OCI-M2 (cell line): Measurements from ENCODE around the gene FES.
"Not testable (repeated sequence)": the region's sequence is repeated elsewhere in the genome, so short reads cannot be mapped to it uniquely, and the experiment has no call there.

ENCODE experiments used
- DNase-seq: peaks from one replicate; lab custom pipeline; 2025; ENCODE audit not compliant: unreplicated experiment; lab: John Stamatoyannopoulos, UW

The FES gene

DNA sequence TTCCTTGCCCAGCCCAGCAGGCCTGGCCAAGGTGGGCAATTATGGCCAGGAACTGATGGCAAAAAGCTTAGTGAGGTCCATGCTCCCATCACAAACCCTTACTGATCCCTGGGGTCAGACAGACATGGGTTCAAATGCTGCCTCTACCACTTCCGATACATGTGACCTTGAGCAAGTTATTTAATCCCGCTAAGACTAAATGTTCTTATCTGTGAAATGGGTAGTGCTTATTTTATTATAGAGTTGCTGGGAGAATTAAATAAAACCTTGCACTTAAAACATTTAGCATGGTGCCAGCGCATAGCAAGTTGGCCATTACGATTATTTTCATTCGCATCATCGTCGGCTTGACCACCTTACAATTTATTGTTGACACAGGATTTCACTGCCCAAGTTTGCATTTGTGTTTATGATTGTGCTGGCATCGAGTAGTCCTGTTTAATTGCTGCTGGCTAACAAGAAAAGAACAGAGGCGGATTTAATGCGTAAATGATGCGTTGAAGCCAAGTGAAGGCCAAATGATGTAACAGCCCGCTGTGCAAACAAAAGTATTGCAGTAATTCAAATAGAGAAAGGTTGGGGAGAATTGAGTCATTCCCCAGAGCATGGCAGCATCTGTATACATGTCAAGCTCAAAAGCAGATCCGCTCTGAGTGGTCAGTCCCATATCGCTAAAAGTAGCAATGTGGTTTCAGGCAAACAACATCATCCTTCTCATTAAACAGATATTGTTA, 23.2 kb upstream of the FES start:
- DNase-seq: no peak

DNA sequence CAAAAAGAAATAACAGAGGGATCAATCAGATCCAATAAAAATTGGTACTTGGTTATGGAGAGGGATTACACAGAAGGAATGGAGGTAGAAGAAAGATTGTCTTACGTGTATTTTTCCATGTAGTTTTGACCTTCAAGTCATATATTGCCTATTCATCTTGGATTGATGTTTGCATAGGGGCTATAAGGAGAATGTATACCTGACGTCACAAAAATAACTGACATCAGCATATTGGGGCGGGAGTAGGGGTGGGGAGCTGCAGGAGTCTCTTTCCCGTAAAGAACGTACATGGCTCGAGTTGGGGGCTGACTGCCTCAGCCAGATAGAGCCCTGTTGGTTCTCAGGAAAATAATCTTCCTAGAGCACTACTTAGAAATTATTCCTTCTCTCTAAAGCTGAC, 21.8 kb upstream of the FES start:
- no peak for DNase-seq

DNA sequence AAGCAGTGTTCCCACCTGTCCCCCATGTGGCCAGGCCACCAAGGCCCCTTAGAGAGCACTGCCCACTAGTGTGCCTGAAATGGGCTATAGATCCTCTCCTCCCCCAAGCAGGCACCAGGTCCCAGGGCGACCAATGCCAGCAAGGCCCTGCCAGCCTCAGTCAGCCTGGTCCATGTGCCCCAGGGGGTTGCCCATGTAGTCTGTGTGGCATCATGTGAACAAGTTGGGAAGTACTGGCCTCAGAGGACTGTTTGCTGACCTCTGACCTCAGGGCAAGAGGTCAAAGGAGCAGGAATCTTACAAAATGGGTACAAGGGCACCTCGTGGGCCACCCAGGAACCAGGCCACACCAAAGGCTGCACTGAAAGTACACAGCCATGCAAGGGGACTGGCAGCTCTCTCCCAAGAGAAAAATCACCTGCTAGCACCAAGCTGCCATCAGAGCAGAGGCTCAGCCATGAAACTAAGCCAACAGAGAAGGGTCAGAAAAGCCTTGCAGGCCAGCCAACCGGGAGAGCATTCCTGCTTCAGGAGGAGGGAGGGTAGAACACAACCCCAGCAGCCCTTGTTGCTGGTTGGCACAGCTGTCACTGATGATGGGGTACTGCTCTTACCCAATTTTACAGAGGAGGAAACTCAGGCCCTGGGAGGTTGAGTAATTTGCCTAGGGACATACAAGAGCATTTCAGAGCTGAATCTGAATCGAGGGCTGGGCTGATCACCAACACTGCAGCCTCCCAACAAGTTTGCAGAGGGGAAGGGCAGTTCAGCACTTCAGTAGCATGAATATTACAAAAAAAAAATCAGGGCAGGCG, 21.1 kb upstream of the FES start:
- no peak for DNase-seq

DNA sequence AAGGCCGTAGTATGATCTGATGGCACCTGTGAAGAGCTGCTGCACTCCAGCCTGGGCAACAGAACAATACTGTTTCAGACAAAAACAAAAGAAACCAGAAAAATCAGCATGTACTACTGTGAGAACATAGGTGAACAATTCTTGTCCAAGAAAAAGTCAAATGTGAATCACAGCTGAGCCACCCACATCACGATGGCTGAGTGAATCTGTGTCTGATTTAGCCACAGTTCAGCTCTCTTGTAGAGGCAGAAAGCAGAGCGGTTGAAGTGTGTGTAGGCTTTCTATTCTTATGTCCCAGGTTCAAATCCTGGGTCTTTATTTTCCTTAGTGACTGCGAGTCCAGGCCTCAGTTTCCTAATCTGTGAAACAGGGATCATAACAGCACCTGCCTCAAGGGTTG, 20.3 kb upstream of the FES start:
- DNase-seq: no peak

DNA sequence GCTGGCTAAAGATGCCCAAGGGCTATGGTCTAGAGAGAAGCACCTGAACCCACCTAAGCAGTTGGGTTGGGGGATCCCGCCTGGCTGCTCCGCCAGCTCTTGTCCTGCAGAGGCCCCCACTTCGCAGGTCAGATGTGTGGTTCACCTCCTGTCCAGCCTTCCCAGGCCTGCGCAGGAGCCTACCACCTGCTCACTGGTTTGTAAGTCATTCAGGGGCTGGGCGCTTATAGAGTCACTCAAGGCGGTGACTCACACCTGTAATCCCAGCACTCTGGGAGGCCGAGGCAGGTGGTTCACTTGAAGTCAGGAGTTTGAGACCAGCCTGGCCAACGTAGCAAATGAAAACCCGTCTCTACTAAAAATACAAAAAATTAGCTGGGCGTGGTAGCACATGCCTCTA, 19.8 kb upstream of the FES start:
- DNase-seq: no peak

DNA sequence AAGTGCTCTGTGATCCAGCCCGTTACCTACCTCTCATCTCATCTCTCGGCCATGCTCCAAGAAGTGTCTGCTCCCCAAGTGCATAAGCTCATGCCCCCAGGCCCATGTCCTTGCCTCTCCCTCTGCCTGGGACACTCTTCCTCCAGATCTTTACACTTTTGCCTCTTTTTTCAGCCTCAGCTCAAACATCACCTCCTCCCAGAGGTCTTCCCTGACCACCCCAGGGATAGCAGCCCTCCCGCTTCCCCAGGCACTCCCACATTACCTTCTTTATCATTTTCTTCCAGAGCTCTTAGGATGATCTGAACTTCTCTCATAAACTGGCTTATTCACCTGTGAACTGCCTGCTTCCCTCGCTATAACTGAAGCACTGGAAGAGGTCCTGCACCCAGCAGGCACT, 18.6 kb upstream of the FES start:
- DNase-seq: no peak

DNA sequence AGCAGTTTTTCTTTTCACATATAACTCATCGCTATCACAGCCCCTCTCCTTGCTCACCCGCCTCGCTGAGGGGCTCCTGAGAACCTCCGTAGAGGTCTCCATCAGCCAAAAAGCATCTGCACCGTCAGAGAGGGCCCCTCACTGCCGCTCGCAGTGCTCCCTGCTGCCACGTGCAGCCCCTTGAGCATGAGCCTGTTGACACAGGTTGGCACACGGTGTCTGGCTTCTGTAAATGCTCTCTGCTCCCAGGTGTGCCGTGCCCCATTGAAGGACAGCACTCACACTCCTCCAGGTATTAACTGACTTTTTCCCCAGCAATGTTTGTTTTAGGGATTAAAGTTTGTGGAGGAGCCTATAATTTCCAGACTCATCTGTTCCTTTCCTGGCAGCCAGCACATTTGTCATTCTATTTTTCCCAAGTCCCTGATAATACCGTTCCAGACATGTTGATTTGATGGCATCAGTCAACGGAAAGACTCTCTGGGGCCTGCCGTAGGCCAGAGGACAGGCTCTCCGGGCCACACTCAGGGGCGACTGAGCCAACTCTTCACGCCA, 18.1 kb upstream of the FES start:
- no peak for DNase-seq

DNA sequence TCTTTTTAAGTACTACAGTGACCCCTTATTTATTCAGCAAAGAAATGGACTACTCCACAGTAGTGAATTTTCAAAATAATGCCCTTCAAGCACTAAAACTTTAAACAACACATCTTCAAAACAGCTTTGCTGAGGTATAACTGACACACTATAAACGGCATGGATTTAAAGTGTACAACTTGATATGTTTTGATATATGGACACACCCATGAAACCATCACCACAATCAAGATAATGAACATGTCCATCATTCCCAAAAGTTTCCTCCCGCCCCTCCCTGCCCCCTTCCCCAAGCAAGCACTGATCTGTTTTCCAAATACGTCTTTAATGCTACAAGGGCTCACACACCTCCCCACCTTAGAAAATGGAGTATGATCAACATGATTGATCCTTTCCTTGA, 17.5 kb upstream of the FES start:
- no peak for DNase-seq

DNA sequence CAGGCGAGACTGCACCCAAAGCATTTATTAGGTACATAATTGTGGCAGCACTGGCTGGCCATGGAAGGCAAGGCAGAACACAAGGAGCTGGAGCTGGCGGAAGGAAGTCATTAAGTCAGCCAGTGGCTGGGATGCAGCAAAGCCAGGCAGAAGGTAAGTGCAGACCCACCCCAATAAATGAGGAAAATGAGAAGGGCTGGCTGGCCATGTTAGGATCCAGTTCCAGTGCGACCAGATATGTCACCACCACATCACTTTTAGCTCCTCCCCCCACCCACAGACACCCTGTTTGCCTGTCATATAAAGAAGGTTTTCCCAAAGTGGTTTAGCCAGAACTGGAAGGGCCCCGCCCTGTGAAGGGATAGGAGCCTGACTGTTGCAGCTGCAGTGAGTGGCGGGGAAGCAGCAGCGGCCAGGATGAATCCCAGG, 16.0 kb upstream of the FES start, which contains the start of gene FURIN:
Gene FURIN (plus strand): TSS at position 328 of the 429 bp plus-strand sequence. CDS start 7,153 bp downstream, outside the sequence.
- no peak for DNase-seq

DNA sequence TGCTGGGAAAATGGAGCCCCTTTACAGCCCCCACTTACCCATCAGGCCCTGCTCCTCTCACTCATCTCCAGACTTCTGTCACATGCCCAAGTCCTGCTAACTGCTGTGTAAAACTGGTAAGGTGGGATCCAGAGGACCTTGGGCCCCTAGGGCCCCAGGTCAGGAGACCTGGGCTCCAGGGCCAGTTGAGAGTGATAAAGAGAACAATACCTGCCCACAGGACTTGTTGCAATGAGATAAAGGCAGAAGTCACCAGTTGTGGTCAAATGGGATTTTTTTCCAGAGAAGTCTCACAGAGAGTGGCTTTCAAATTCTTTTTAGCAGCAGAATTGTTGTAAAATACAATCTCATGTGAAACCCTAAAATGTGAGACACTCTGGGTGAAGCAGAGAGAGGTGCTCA, 15.2 kb upstream of the FES start:
- no peak for DNase-seq

DNA sequence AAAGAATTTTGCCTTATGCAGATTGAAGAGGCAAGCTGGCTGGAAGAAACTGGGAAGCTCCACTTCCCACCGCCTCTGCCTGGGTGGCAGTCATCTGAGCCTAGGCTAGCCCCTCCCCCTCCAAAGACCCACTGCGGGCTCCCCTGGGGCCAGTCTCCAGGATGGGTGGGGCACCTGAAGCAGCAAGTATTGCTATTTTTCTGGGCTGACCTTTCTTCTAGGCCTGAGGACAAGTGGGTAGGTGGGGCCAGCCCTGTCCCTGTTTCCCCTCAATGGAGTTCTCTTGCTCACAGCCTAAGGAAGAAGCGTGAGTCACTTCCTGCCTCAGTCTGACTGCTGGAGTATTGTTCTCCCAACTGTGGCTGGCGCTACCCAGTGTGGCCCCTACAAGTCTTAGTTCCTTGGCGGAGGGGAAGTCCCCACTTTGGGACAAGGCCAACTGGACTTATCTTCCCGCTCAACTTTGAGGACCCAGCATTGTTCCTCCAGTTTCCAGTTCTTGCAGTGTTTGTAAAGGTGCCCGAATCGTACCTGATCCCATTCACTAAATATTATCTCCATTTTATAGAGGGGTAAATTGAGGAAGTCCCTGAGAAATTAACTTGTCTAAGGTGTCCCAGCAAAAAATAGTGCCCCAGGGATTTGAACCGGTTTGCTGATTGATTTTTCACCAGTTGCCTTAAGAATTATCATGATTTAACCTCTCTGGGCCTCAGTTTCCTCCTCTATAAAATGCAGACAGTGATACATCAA, 14.5 kb upstream of the FES start:
- peak; percentile 77 for DNase-seq

DNA sequence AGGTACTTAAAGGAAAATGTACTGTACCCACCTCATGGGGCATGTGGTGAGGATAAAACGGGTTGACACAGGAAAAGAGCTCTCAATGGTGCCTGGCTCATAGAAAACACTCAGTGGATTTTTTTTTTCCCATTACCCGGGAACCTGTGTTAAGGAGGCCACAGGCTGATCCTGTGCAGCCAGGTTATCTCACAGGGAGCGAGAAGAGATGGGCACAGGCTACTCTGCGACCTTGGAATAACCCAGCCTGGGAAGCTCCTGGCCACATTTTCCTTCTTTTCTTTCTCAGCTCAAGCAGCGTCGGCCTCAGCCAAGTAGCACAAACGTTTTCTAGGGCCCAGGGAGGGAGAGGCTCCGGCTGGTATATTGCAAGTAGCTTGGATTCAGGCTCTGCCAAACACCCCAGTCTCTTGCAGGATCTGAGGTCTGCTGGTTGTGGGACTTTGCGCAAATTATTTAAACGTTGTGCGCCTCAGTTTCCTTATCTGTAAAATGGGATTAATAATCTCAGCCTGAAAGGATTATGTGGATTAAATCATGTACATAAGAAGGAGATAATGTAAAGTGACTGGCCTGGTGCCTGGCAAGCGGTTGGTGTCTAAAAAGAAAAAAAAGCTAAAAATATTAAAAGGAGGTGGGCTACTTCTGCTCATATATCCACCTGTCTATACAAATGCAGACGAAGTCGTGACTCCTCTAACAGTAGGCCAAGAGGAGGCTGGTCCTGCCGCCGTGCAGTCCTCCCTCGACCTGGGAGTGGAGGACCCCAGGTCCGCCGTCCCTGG, 13.8 kb upstream of the FES start:
- no peak for DNase-seq

DNA sequence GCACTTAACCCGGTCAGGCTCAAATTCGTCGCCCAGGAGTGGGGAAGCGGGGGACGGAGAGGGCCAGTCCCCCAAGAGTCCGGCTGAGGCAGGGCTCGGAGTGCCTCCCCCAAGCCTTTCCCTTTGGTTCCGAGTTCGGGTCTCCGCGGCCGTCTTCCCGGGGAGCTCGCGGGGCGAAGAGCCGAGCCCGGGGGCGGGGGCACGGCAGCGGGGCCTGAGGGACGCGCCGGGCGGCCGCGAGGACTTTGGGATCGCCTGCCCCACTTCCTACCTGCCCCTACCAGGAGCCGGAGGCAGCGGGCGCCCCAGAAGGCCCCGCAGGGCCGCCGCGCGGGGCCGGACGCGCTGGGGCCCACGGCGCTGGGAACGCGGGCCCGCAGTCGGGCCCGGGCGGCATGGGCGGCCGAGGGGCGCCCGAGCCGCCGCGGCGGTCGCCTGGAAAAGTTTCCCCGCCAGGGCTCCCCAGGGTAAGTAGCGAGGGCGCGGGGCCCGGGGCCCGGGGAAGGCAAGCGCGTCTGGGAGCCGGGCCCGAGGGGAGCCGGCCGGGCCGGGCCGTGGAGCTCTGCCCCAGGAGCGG, 13.1 kb upstream of the FES start:
- no peak for DNase-seq

DNA sequence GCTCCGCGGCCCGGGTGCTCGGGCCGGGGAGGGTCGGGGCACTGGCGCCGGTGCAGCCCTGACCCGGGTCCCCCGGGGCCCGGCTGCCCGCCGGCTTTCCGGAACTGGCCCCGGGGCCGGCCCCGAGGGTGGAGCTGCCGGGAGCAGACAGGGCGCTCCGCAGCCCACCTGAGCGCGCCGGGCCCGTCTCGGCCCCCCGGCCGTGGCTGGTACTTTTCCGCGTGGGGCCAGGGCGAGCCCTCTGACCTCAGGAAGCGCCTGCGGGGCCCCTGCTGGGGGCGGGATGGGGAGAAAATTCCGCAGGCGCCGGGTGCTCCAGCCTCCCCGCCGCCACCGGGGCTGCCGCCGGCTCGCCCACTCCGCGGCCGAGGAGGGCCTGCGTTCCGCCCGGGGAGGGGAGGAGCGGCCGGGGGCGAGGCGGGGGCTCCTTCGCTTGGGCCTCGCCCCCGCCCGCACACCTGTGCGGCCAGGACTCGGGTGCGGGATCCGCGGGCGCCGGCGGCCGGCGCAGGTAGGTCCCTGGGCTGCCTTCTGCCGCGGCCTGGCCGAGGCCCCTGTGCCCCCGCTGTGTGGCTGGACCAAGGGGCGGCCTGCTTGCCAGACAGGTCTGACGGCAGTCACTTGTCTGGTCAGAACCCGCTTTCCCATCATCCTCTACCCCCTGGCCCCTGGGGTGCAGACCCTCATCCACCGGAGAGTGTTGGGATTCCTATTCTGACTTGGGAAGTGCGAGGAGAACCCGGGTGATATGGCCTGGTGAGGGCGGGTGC, 12.4 kb upstream of the FES start:
- no peak for DNase-seq

DNA sequence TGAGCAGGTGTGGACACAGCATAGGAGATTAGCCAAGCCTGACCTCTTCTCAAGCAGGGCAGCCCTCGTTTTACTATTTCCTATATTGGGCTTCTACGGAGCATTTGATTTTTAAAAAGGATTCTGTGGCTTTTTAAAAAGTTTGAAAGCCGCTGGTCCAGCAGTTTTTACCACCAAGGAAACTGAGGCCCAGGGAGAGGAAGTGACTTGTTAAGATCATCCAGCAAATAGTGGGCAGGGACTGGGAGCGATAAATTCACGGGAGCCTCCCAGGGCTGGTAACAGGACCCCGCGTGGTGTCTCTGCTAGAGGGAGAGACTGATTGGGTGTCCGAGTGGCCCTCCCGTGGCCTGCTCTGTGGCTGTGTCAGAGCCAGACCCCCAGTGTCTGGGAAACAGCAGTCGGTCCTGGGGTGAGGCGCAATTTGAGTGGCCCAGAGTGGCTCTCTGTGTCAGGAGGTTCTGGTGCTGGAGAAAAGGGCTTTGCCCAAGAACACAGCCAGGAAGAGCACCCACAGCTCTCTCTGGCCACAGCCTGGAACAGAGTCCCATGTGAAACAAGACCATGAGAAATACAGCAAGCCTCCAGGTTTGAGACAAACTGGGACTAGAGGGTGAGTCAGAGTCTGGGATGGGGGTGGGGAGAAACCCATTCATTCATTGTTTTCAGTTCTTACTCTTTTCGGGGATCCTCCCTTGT, 11.7 kb upstream of the FES start:
- no peak for DNase-seq

DNA sequence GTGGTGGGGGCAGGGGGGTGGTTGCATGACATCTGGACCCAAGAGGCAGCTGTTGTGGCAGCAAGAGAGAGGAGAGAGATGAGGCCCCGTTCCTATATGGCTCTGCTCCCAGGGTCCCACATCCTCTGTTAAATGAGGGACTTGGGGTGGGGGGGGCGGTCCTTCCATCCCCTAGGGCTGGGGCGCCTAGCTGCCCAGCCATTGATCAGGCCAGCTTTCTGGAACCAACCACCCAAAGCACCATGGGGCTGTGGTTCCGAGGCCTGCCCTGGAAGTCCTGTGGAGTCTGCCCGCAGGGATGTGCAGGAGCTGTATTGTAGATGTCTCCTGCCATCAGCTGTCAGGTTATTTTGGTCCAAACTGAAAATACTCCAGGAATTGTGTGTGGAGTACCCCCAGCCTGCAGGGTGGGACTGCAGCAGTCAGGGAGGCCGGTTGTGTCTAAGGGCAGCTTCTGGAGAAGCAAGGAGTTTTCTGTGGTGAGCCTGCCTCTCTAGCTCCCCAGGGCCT, 10.8 kb upstream of the FES start:
- no peak for DNase-seq

DNA sequence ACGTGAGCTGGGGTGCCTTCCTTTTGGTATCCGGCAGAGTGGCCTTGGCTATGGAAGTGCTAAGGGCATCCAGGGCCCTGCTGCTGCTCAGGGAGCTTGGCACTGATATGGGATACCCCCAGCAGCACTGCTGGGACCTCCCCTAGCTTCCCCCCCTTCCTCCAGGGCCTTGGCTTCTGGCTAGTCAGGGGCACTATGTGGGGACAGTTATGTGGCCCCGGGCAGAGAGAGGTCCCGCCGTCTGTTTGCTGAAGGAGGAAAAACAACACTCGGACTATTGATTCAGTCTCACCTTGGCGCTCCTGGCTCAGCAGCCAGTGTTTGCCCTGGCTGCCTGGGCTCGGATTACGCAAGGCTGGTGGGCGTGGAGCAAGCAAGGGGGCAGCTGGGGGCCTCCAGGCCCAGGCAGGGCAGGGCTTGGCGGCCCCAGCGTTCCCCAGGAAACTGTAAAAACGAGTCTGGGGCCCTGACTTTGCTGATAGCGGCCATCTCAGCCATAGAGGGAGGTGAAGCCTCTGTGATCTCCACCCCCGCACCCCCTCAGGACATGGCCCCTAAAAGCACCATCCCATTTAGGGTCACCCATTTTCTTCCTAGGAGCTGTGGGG, 10.2 kb upstream of the FES start:
- DNase-seq: no peak

DNA sequence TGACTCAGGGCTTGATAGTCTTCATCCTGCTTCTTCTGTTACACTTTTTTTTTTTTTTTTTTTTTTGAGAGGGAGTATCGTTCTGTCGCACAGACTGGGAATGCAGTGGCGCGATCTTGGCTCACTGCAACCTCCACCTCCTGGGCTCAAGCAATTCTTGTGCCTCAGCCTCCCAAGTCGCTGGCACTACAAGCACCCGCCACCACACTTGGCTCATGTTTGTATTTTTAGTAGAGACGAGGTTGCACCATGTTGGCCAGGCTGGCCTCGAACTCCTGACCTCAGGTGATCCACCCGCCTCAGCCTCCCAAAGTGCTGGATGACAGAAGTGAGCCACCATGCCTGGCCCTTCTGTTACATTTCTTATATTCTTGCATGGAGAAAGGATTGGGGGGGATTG, 9.3 kb upstream of the FES start:
- not testable (repeated sequence) for DNase-seq
